SK-N-SH (cell line): Measurements from ENCODE around the gene PLCH1. TPM values are rescaled to one million over a fixed set of nuclear protein-coding genes. Genes with fewer than 3 reads are reported as not detected.

Source experiments
- CTCF ChIA-PET: fragments of 300-600, 350-600 bp; formaldehyde crosslinking; extraction: SDS; loops from one replicate; lab custom pipeline; 2021; lab: Yijun Ruan, JAX
- POLR2A ChIA-PET: fragments of 350-600 bp; sonication (Branson Sonifier 250); formaldehyde crosslinking; extraction: SDS; loops from one replicate; lab custom pipeline; 2020; ENCODE audit warnings: antibody characterized with exemption, inconsistent platforms; lab: Yijun Ruan, JAX
- DNase-seq: peaks from one replicate; pipeline ENCODE4 v3.0.0; 2012
- H2AFZ ChIP-seq: fragments of 200-600 bp; sonication (generic); 2 replicates; pipeline ENCODE4 v1.8.1; 2016; ENCODE audit warnings: antibody characterized with exemption, mild to moderate bottlenecking, low read depth
- H3F3A ChIP-seq: fragments of 200-600 bp; sonication (generic); replicated peaks from 2 replicates; pipeline ENCODE3; 2016; ENCODE audit warnings: antibody characterized with exemption, mild to moderate bottlenecking; ENCODE audit not compliant: insufficient read depth
- H3K27ac ChIP-seq, 2 experiments: fragments of 200-500 bp in 1 of 2; fragments of 200-600 bp in 1 of 2; sonication (Bioruptor generic) in 1 of 2; sonication (generic), shearing (Covaris generic) in 1 of 2; 2 replicates each; pipeline versions ENCODE4 v1.5.1 to v1.6.1; 2014 to 2016; ENCODE audit warnings: low read depth in 2 of 2, inconsistent platforms in 1 of 2, low read length in 1 of 2, mild to moderate bottlenecking in 1 of 2, mixed read lengths in 1 of 2
- H3K27me3 ChIP-seq: fragments of 200-600 bp; sonication (generic), shearing (Covaris generic); 2 replicates; pipeline ENCODE4 v1.6.1; 2016; ENCODE audit warnings: mixed run types; ENCODE audit not compliant: insufficient read depth
- H3K36me3 ChIP-seq, 2 experiments: fragments of 200-500 bp in 1 of 2; fragments of 200-600 bp in 1 of 2; sonication (Bioruptor generic) in 1 of 2; sonication (generic) in 1 of 2; replicated peaks in 1 of 2; 2 replicates each; pipeline versions ENCODE3 to v1.5.1; 2014 to 2016; ENCODE audit warnings: low read length in 1 of 2, mild to moderate bottlenecking in 1 of 2; ENCODE audit not compliant: insufficient read depth in 2 of 2, control insufficient read depth in 1 of 2
- H3K4me1 ChIP-seq, 2 experiments: fragments of 200-500 bp in 1 of 2; fragments of 200-600 bp in 1 of 2; sonication (Bioruptor generic) in 1 of 2; sonication (generic), shearing (Covaris generic) in 1 of 2; 2 replicates each; pipeline versions ENCODE4 v1.5.1 to v1.6.1; 2014 to 2016; ENCODE audit warnings: low read depth in 1 of 2, low read length in 1 of 2, mixed run types in 1 of 2; ENCODE audit not compliant: insufficient read depth in 2 of 2, control insufficient read depth in 1 of 2
- H3K4me2 ChIP-seq: fragments of 200-600 bp; sonication (generic), shearing (Covaris generic); 2 replicates; pipeline ENCODE4 v1.6.1; 2017; ENCODE audit warnings: mixed run types
- H3K4me3 ChIP-seq, 2 experiments: fragments of 200-500 bp in 1 of 2; fragments of 200-600 bp in 1 of 2; sonication (Bioruptor generic) in 1 of 2; sonication (generic), shearing (Covaris generic) in 1 of 2; 2 replicates each; pipeline versions ENCODE4 v1.5.1 to v1.8.1; 2014 to 2016; ENCODE audit warnings: low read depth in 2 of 2, inconsistent platforms in 1 of 2, low read length in 1 of 2, mild to moderate bottlenecking in 1 of 2, mixed read lengths in 1 of 2, moderate library complexity in 1 of 2
- H3K79me2 ChIP-seq: fragments of 200-600 bp; sonication (generic); 2 replicates; pipeline ENCODE4 v1.8.1; 2017; ENCODE audit warnings: mild to moderate bottlenecking; ENCODE audit not compliant: insufficient read depth
- H3K9ac ChIP-seq: fragments of 200-600 bp; sonication (generic); 2 replicates; pipeline ENCODE4 v1.6.1; 2017; ENCODE audit warnings: mixed run types
- H3K9me2 ChIP-seq: fragments of 200-600 bp; sonication (generic); 2 replicates; pipeline ENCODE4 v1.6.1; 2017; ENCODE audit warnings: mixed run types
- H3K9me3 ChIP-seq: fragments of 200-600 bp; sonication (generic); 2 replicates; pipeline ENCODE4 v1.6.1; 2017; ENCODE audit warnings: mixed run types, mild to moderate bottlenecking, moderate library complexity
- H4K20me1 ChIP-seq: fragments of 200-600 bp; sonication (generic); 2 replicates; pipeline ENCODE4 v1.6.1; 2017; ENCODE audit warnings: mild to moderate bottlenecking, mixed run types; ENCODE audit not compliant: insufficient read depth
- EZH2phosphoT487 ChIP-seq: fragments of 200-600 bp; sonication (generic); IDR thresholded peaks from 2 replicates; pipeline ENCODE4 v1.6.1; 2017; ENCODE audit warnings: low read depth, mixed run types, mild to moderate bottlenecking, antibody characterized with exemption, moderate library complexity, borderline replicate concordance
- GATA2 ChIP-seq: sonication (generic); formaldehyde crosslinking; IDR thresholded peaks from 2 replicates; pipeline ENCODE4 v1.5.0; 2020; ENCODE audit warnings: mild to moderate bottlenecking, missing genetic modification reagents
- MEF2A ChIP-seq: IDR thresholded peaks from 2 replicates; pipeline ENCODE4 v1.4.0; 2012; ENCODE audit warnings: low read depth, borderline replicate concordance
- NRF1 ChIP-seq: IDR thresholded peaks from 2 replicates; pipeline ENCODE4 v1.6.1; 2012; ENCODE audit warnings: low read depth, mild to moderate bottlenecking, low read length
- RAD21 ChIP-seq: IDR thresholded peaks from 2 replicates; pipeline ENCODE4 v1.6.1; 2012; ENCODE audit warnings: mild to moderate bottlenecking, low read length
- RFX5 ChIP-seq: IDR thresholded peaks from 2 replicates; pipeline ENCODE4 v1.6.1; 2012; ENCODE audit warnings: mild to moderate bottlenecking, improper control_type of control experiment, low read length
- RXRA ChIP-seq: IDR thresholded peaks from 2 replicates; pipeline ENCODE4 v1.4.0; 2012; ENCODE audit warnings: low read depth, mild to moderate bottlenecking, borderline replicate concordance
- SIN3A ChIP-seq: IDR thresholded peaks from 2 replicates; pipeline ENCODE4 v1.6.1; 2012; ENCODE audit warnings: low read depth, mild to moderate bottlenecking, low read length, moderate library complexity, borderline replicate concordance
- TAF1 ChIP-seq: IDR thresholded peaks from 2 replicates; pipeline ENCODE4 v1.6.1; 2012; ENCODE audit warnings: low read depth, mild to moderate bottlenecking, low read length, moderate library complexity, borderline replicate concordance
- TEAD4 ChIP-seq: IDR thresholded peaks from 2 replicates; pipeline ENCODE4 v1.4.0; 2012; ENCODE audit warnings: mild to moderate bottlenecking, borderline replicate concordance; ENCODE audit not compliant: insufficient read depth
- WGBS: methylation state at CpG from one replicate; pipeline ENCODE4 v1.1.6; 2017; ENCODE audit warnings: low lambda C conversion rate; 5-methylcytosine and 5-hydroxymethylcytosine counted together
- polyA plus RNA-seq, 3 experiments: library from polyadenylated mRNA; depleted of rRNA; stranded (reverse); fragments of >200 nt; gene quantifications; 2 replicates each; pipeline ENCODE4 v1.2.3, GENCODE V29; 2012
- TF ChIP-seq, protein P1 (sequence below): fragments of 150-350 bp; IDR thresholded peaks from 2 replicates; pipeline ENCODE4 v1.6.1; 2017; ENCODE audit warnings: antibody characterized with exemption, low read length, low read depth, borderline replicate concordance
- TF ChIP-seq, protein P2 (sequence below): IDR thresholded peaks from 2 replicates; pipeline ENCODE4 v1.6.1; 2012; ENCODE audit warnings: mild to moderate bottlenecking, low read depth, low read length, moderate library complexity
- TF ChIP-seq, protein P3 (sequence below): IDR thresholded peaks from 2 replicates; pipeline ENCODE4 v1.4.0; 2012; ENCODE audit warnings: low read depth, borderline replicate concordance
- TF ChIP-seq, protein P4 (sequence below): fragments of 200-600 bp; sonication (generic); IDR thresholded peaks from 2 replicates; pipeline ENCODE4 v1.6.1; 2017; ENCODE audit warnings: antibody characterized with exemption, mild to moderate bottlenecking, moderate library complexity

The PLCH1 gene
- polyA plus RNA-seq, 1 of the 3 experiments (the other 2 are of a cell fraction) = 0.26 TPM

DNA sequence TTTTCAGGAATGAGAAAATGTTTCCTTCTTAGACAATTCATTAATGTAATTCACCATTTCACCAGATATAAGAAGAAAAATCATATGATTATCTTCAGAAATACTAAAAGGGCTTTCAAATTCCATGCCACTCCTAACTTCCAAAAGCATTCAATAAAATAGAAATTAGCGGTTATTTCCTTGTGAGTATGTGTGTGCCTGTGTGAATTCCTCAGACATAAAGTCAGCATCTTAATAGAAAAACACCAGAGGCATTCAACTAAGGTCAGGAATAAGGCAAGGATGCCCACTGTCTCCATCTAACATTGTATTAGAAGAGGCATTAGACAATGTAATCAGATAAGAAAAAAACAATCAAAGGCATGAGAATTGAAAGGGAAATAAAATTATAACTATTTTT lies 88.4 kb downstream of the PLCH1 start:
- H3K4me1 ChIP-seq = no peaks in the 10 kb centered on the region
- H3K27ac ChIP-seq = no peak overlapping the region
- no peaks in the 10 kb centered on the region for H3K9me2 ChIP-seq
- no peak overlapping the region for H3K4me3 ChIP-seq
- DNase-seq = no peak
- no peak for TF ChIP-seq TAF1
- no peak for TF ChIP-seq RFX5
- TF ChIP-seq, protein P1, sequence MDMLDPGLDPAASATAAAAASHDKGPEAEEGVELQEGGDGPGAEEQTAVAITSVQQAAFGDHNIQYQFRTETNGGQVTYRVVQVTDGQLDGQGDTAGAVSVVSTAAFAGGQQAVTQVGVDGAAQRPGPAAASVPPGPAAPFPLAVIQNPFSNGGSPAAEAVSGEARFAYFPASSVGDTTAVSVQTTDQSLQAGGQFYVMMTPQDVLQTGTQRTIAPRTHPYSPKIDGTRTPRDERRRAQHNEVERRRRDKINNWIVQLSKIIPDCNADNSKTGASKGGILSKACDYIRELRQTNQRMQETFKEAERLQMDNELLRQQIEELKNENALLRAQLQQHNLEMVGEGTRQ = no peak
- no peak for TF ChIP-seq RAD21
- TF ChIP-seq, protein P2, sequence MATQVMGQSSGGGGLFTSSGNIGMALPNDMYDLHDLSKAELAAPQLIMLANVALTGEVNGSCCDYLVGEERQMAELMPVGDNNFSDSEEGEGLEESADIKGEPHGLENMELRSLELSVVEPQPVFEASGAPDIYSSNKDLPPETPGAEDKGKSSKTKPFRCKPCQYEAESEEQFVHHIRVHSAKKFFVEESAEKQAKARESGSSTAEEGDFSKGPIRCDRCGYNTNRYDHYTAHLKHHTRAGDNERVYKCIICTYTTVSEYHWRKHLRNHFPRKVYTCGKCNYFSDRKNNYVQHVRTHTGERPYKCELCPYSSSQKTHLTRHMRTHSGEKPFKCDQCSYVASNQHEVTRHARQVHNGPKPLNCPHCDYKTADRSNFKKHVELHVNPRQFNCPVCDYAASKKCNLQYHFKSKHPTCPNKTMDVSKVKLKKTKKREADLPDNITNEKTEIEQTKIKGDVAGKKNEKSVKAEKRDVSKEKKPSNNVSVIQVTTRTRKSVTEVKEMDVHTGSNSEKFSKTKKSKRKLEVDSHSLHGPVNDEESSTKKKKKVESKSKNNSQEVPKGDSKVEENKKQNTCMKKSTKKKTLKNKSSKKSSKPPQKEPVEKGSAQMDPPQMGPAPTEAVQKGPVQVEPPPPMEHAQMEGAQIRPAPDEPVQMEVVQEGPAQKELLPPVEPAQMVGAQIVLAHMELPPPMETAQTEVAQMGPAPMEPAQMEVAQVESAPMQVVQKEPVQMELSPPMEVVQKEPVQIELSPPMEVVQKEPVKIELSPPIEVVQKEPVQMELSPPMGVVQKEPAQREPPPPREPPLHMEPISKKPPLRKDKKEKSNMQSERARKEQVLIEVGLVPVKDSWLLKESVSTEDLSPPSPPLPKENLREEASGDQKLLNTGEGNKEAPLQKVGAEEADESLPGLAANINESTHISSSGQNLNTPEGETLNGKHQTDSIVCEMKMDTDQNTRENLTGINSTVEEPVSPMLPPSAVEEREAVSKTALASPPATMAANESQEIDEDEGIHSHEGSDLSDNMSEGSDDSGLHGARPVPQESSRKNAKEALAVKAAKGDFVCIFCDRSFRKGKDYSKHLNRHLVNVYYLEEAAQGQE = no peak
- no peak for TF ChIP-seq EZH2phosphoT487
- TF ChIP-seq, protein P3, sequence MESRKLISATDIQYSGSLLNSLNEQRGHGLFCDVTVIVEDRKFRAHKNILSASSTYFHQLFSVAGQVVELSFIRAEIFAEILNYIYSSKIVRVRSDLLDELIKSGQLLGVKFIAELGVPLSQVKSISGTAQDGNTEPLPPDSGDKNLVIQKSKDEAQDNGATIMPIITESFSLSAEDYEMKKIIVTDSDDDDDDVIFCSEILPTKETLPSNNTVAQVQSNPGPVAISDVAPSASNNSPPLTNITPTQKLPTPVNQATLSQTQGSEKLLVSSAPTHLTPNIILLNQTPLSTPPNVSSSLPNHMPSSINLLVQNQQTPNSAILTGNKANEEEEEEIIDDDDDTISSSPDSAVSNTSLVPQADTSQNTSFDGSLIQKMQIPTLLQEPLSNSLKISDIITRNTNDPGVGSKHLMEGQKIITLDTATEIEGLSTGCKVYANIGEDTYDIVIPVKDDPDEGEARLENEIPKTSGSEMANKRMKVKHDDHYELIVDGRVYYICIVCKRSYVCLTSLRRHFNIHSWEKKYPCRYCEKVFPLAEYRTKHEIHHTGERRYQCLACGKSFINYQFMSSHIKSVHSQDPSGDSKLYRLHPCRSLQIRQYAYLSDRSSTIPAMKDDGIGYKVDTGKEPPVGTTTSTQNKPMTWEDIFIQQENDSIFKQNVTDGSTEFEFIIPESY = no peak
- TF ChIP-seq RXRA = no peak
- no peak for TF ChIP-seq NRF1
- no peak for TF ChIP-seq GATA2 (CRISPR knock-in tag)
- no peak for TF ChIP-seq SIN3A
- TF ChIP-seq, protein P4, sequence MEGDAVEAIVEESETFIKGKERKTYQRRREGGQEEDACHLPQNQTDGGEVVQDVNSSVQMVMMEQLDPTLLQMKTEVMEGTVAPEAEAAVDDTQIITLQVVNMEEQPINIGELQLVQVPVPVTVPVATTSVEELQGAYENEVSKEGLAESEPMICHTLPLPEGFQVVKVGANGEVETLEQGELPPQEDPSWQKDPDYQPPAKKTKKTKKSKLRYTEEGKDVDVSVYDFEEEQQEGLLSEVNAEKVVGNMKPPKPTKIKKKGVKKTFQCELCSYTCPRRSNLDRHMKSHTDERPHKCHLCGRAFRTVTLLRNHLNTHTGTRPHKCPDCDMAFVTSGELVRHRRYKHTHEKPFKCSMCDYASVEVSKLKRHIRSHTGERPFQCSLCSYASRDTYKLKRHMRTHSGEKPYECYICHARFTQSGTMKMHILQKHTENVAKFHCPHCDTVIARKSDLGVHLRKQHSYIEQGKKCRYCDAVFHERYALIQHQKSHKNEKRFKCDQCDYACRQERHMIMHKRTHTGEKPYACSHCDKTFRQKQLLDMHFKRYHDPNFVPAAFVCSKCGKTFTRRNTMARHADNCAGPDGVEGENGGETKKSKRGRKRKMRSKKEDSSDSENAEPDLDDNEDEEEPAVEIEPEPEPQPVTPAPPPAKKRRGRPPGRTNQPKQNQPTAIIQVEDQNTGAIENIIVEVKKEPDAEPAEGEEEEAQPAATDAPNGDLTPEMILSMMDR = no peak
- TF ChIP-seq TEAD4 = no peak
- no peak for TF ChIP-seq MEF2A
- no peaks in the 10 kb centered on the region for H4K20me1 ChIP-seq
- no peak overlapping the region for H3K9ac ChIP-seq
- WGBS = 70% methylated on average over 1 of the region's 1 CpG
- no peaks in the 10 kb centered on the region for H3K36me3 ChIP-seq
- no peaks in the 10 kb centered on the region for H3F3A ChIP-seq
- ChIA-PET CTCF (no interaction called here), POLR2A (no interaction called here)
- H3K79me2 ChIP-seq = no peaks in the 10 kb centered on the region
- H3K4me2 ChIP-seq = no peak overlapping the region
- H2AFZ ChIP-seq = no peak overlapping the region
- peaks cover 6% of the 10 kb centered on the region; the same call in 1 of the 2 replicates for H3K27me3 ChIP-seq
- H3K9me3 ChIP-seq = no peaks in the 10 kb centered on the region
